Sigmoid colon (tissue), 7 donors: ENCODE results near the gene TNRC18. TPM values are rescaled to one million over a fixed set of nuclear protein-coding genes. Genes with fewer than 3 reads are reported as not detected.
"Not testable (repeated sequence)": the region's sequence is repeated elsewhere in the genome, so short reads cannot be mapped to it uniquely, and the experiment has no call there.

ENCODE experiments used
- DNase-seq: peaks from one replicate; pipeline ENCODE4 v3.0.0-alpha.2; 2019
- H3K27ac ChIP-seq, 4 donors: fragments of 200-600 bp; sonication (generic); one replicate each; pipeline ENCODE4 v1.5.1; 2016 to 2019; ENCODE audit warnings: mild to moderate bottlenecking in 1 of 4
- H3K27me3 ChIP-seq, 3 donors: fragments of 200-600 bp; sonication (generic); one replicate each; pipeline ENCODE4 v1.5.1; 2019; ENCODE audit warnings: mild to moderate bottlenecking in 1 of 3
- H3K36me3 ChIP-seq, 4 donors: fragments of 200-600 bp; sonication (generic); one replicate each; pipeline ENCODE4 v1.5.1; 2016 to 2019
- H3K4me1 ChIP-seq, 4 donors: fragments of 200-600 bp; sonication (generic); one replicate each; pipeline ENCODE4 v1.5.1; 2017 to 2019
- H3K4me3 ChIP-seq, 4 donors: fragments of 200-600 bp; sonication (generic); one replicate each; pipeline ENCODE4 v1.5.1; 2017 to 2019; ENCODE audit warnings: mild to moderate bottlenecking in 2 of 4, moderate library complexity in 1 of 4
- H3K9me3 ChIP-seq, 4 donors: fragments of 200-600 bp in 3 of 4; sonication (generic) in 3 of 4; one replicate each; pipeline versions ENCODE4 v1.5.1 to v1.6.1; 2013 to 2019
- EP300 ChIP-seq, 4 donors: sonication (generic); formaldehyde crosslinking; IDR thresholded peaks; one replicate each; pipeline ENCODE4 v1.6.1; 2017; ENCODE audit warnings: antibody characterized with exemption in 4 of 4
- POLR2A ChIP-seq, 2 donors: fragments of 450-650 bp; IDR thresholded peaks; one replicate each; pipeline ENCODE4 v1.6.1; 2016; ENCODE audit warnings: antibody characterized with exemption in 2 of 2, mild to moderate bottlenecking in 2 of 2, moderate library complexity in 2 of 2
- POLR2AphosphoS5 ChIP-seq, 4 donors: sonication (generic); formaldehyde crosslinking; IDR thresholded peaks; one replicate each; pipeline ENCODE4 v1.6.1; 2017; ENCODE audit warnings: antibody characterized with exemption in 4 of 4
- WGBS, 2 donors: extraction: QIAGEN DNeasy Blood & Tissue Kit; methylation state at CpG; one replicate each; pipeline ENCODE4 v1.1.7; 2013; 5-methylcytosine and 5-hydroxymethylcytosine counted together
- intact Hi-C: fragments of 100-400 bp; cut with DNase I; formaldehyde crosslinking; loops from one replicate; pipeline ENCODE4 v1.15.1; 2023
- polyA plus RNA-seq, 3 donors: library from polyadenylated mRNA; stranded (reverse); fragments of 200-250 nt; gene quantifications; one replicate each; pipeline ENCODE4 v1.2.3, GENCODE V29; 2013
- total RNA-seq, 4 donors: library from RNA; depleted of rRNA; stranded (reverse); fragments of >200 nt; gene quantifications; one replicate each; pipeline ENCODE4 v1.1.0, GENCODE V29; 2016
- TF ChIP-seq, protein P1 (sequence below), 4 experiments: fragments of 450-650 bp in 3 of 4; fragments of 200-600 bp in 1 of 4; IDR thresholded peaks; one replicate each; pipeline ENCODE4 v1.5.1; 2016 to 2019; ENCODE audit warnings: antibody characterized with exemption in 4 of 4, mild to moderate bottlenecking in 3 of 4, moderate library complexity in 2 of 4
- donor health status: healthy with polysubstance abuse.
- donor health status: Bipolar disorder and iron deficiency.
- donor health status: healthy.

The TNRC18 gene
- total and polyA plus RNA-seq, 7 donors = 12.6 to 187 (median 44.9) TPM

DNA sequence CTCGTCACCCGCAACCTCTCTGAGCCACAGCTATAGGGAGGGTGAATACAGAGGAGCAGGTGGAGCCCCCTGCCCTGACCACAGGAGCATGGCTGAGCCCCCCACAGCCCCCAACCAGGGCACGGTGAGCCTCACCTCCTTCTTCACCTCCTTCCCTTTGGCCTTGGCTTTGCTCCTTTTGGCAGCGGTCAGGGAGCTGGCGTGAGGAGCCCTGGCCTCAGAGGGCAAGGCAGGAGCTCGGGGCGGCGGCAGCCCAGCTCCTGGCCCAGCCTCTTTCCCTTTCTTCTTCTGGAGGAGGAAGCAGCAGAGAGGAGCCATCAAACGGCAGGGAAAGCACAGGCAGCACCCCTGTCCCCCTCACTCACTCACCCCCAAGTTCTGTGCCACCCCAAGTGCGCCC, 98.7 kb downstream of the TNRC18 start:
- TF ChIP-seq EP300 (IDR thresholded peaks at IDR 0.05) = no peak
- TF ChIP-seq POLR2AphosphoS5 (IDR thresholded peaks at IDR 0.05) = no peak
- TF ChIP-seq, protein P1, sequence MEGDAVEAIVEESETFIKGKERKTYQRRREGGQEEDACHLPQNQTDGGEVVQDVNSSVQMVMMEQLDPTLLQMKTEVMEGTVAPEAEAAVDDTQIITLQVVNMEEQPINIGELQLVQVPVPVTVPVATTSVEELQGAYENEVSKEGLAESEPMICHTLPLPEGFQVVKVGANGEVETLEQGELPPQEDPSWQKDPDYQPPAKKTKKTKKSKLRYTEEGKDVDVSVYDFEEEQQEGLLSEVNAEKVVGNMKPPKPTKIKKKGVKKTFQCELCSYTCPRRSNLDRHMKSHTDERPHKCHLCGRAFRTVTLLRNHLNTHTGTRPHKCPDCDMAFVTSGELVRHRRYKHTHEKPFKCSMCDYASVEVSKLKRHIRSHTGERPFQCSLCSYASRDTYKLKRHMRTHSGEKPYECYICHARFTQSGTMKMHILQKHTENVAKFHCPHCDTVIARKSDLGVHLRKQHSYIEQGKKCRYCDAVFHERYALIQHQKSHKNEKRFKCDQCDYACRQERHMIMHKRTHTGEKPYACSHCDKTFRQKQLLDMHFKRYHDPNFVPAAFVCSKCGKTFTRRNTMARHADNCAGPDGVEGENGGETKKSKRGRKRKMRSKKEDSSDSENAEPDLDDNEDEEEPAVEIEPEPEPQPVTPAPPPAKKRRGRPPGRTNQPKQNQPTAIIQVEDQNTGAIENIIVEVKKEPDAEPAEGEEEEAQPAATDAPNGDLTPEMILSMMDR (IDR thresholded peaks at IDR 0.05) = no peak
- TF ChIP-seq POLR2A (IDR thresholded peaks at IDR 0.05) = no peak
- Histone ChIP-seq H3K9me3 (no peaks in the 10 kb centered on the region), H3K4me1 (peaks cover 0 to 14% (median 10%) of the 10 kb centered on the region in 4 donors), H3K4me3 (no peak overlapping the region), H3K27me3 (no peaks in the 10 kb centered on the region), H3K27ac (peak overlapping the region in 1 of 4 donors; percentile 8), H3K36me3 (peaks cover 21 to 93% (median 62%) of the 10 kb centered on the region in 4 donors)
- intact Hi-C loops = no loop called here
- 92 to 93% methylated on average over 10 of the region's 10 CpGs for WGBS, 2 donors
- no peak for DNase-seq

- peaks cover 0 to 14% (median 10%) of the 10 kb centered on the region in 4 donors for H3K4me1 ChIP-seq
- H3K9me3 ChIP-seq, intact Hi-C loops, DNase-seq, H3K4me3 ChIP-seq, H3K27me3 ChIP-seq: not testable (repeated sequence)
- 81 to 92% methylated on average over 30 of the region's 31 CpGs for WGBS, 2 donors
- H3K36me3 ChIP-seq = peaks cover 20 to 94% (median 66%) of the 10 kb centered on the region in 4 donors
- H3K27ac ChIP-seq = peak overlapping the region in 1 of 4 donors; percentile 8
These were observed 99.5 kb downstream of the TNRC18 start for GRCh38 chr7:5323800-5324781.

GRCh38 chr7:5322621-5323410, 100.8 kb downstream of the TNRC18 start:
- no peak overlapping the region for H3K27ac ChIP-seq
- peaks cover 0 to 8% (median 3%) of the 10 kb centered on the region in 4 donors for H3K9me3 ChIP-seq
- peaks cover 28 to 94% (median 68%) of the 10 kb centered on the region in 4 donors for H3K36me3 ChIP-seq
- no peaks in the 10 kb centered on the region for H3K27me3 ChIP-seq
- no peak overlapping the region for H3K4me3 ChIP-seq
- 89 to 92% methylated on average over 29 of the region's 29 CpGs for WGBS, 2 donors
- no peak for TF ChIP-seq POLR2AphosphoS5 (IDR thresholded peaks at IDR 0.05)
- TF ChIP-seq POLR2A (IDR thresholded peaks at IDR 0.05) = no peak
- TF ChIP-seq EP300 (IDR thresholded peaks at IDR 0.05) = no peak
- TF ChIP-seq, protein P1 (IDR thresholded peaks at IDR 0.05) = no peak
- intact Hi-C loops = no loop called here
- H3K4me1 ChIP-seq = peaks cover 0 to 9% (median 5%) of the 10 kb centered on the region in 4 donors
- no peak for DNase-seq

- H3K4me3 ChIP-seq = no peak overlapping the region
- H3K4me1 ChIP-seq = no peaks in the 10 kb centered on the region
- peaks cover 24 to 97% (median 73%) of the 10 kb centered on the region in 4 donors for H3K36me3 ChIP-seq
- H3K9me3 ChIP-seq = peaks cover 0 to 8% (median 3%) of the 10 kb centered on the region in 4 donors
- no peak for DNase-seq
- H3K27me3 ChIP-seq = no peaks in the 10 kb centered on the region
- TF ChIP-seq, protein P1 (IDR thresholded peaks at IDR 0.05) = no peak
- no peak for TF ChIP-seq EP300 (IDR thresholded peaks at IDR 0.05)
- no peak for TF ChIP-seq POLR2A (IDR thresholded peaks at IDR 0.05)
- TF ChIP-seq POLR2AphosphoS5 (IDR thresholded peaks at IDR 0.05) = no peak
- WGBS, 2 donors = 98% methylated on average over 33 of the region's 33 CpGs
- no peak overlapping the region for H3K27ac ChIP-seq
- intact Hi-C loops = no loop called here
These were observed 102.7 kb downstream of the TNRC18 start for GRCh38 chr7:5320802-5321396.
